ENCODE data around the gene DHRS12.

DHRS12 gene

GRCh38 chr13:51807041-51807440, 3.1 kb upstream of the DHRS12 start:
- no peak for DNase-seq (ENCODE audit: low read depth, low spot score)

DNA sequence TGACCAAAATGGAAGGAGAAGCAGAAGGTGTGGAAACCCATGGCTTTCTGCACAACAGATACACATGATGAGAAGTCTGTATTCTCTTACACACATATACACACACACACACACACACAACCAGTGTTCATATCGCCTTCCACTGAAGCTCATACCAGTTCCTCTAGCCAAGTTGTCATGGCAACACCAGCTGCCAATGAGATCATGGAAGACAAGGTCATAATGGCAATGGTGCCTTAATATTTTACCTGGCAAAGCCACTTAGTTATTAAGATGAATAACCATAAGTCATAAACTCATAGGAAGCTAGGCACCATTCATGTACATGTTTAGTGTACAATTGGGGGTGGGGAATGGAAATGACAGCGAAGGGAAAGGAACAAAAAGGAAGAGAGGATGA, 2.6 kb upstream of the DHRS12 start:
- DNase-seq (ENCODE audit: low read depth, low spot score), result no peak

DNA sequence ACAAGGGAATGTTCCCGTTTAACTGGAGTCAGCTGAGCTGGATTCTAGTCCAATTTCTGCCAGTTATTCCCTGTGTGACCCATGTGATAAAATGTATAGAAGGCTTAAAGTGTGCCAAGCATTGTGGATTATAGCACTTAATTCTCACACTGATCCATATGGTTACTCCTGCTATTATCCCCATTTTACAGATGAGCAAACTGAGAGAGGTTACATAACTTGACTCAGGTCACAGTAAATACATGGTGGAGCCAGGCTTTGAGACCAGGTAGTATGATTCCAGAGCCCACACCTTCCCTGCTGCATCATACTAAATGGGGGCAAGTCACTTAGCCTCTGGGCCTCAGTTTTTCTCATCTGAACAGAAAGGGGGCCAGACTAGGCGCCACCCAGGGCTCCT, 2.0 kb upstream of the DHRS12 start:
- no peak for DNase-seq (ENCODE audit: low read depth, low spot score)

GRCh38 chr13:51805313-51805712, 1.4 kb upstream of the DHRS12 start:
- no peak for DNase-seq (ENCODE audit: low read depth, low spot score)

GRCh38 chr13:51804295-51805172, 571 bp upstream of the DHRS12 start:
- no peak for DNase-seq (ENCODE audit: low read depth, low spot score)

- DNase-seq (ENCODE audit: low read depth, low spot score), result no peak
Observed at GRCh38 chr13:51802631-51803418, 1.1 kb downstream of the DHRS12 start.

GRCh38 chr13:51801631-51802099, 2.3 kb downstream of the DHRS12 start:
- no peak for DNase-seq (ENCODE audit: low read depth, low spot score)

- DNase-seq (ENCODE audit: low read depth, low spot score), result no peak
Observed at GRCh38 chr13:51800486-51800885, 3.5 kb downstream of the DHRS12 start.

DNA sequence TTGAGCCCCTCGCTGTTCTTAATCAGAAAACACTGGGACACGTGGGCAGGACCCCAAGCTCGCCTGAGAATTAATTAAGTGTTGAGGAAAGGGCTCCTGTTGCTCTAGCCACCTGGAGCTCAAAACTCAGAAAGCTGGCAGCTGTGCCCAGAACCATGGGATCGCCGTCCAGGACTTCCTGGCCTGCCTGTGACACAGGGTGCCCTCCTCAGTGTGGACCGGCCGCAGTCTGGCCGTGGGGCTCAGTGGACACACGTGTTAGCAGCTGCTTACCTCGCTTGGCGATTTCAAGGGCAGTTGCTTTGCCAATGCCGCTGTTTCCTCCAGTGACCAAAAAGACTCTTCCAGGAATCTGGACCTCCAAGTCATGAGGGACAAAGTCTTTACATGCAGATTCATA, 4.7 kb downstream of the DHRS12 start:
- DNase-seq (ENCODE audit: low read depth, low spot score), result no peak

GRCh38 chr13:51797664-51798488, 6.1 kb downstream of the DHRS12 start:
- DNase-seq (ENCODE audit: low read depth, low spot score), result no peak

DNA sequence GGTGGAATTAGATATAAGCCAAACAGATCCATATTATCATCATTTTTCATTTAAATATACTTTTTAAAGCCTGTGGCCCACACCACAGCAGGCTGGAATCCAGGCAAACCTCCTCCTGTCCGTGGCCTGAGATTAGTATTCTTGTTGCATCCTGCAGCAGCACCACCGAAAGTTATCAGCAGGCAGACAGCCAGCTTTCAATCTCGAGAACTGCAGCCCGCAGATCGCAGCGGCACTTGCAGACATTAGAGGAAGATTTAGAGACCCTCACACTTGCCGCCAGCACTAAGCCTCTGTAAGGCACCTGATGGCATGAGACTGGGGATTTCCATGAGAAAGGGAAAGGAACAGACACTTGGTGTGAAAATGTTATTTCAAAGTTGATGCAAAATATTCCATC, 7.4 kb downstream of the DHRS12 start:
- DNase-seq (ENCODE audit: low read depth, low spot score), result no peak

GRCh38 chr13:51795419-51795818, 8.5 kb downstream of the DHRS12 start:
- DNase-seq (ENCODE audit: low read depth, low spot score), result no peak

GRCh38 chr13:51794964-51795363, 9.0 kb downstream of the DHRS12 start:
- no peak for DNase-seq (ENCODE audit: low read depth, low spot score)

DNA sequence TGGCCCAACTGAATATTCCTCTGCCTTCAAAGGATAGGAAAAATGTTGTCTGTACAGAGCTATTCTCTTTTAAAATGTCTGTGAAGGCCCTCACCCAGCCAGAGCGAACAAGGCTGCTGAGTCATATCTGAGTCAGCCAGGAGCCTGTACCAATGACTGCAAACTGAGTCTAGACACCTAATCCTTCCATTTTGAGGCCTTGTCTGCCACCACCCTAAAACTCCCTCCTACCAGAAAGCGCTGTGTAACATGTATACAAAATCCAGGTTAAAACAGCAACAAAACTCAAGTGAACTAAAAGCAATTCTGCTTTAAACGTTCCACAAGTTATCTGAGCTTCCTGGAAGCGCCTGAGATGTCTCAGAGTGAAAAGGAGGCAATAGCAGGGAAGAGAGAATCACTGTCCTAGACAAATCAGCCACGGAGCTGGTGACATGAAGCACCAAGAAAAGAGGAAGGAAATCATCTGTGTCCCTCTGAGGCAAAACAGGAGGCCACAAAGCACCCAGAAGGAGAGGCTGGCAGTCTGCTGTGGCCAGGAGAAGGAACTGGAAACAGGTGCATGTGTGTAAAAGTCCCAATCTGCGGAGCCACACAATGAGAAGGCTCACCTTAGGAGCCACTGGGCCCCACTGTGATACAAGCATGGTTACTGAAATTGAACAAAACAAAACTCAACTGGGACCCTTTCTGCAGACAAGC, 10.2 kb downstream of the DHRS12 start:
- DNase-seq (ENCODE audit: low read depth, low spot score), result no peak

DNA sequence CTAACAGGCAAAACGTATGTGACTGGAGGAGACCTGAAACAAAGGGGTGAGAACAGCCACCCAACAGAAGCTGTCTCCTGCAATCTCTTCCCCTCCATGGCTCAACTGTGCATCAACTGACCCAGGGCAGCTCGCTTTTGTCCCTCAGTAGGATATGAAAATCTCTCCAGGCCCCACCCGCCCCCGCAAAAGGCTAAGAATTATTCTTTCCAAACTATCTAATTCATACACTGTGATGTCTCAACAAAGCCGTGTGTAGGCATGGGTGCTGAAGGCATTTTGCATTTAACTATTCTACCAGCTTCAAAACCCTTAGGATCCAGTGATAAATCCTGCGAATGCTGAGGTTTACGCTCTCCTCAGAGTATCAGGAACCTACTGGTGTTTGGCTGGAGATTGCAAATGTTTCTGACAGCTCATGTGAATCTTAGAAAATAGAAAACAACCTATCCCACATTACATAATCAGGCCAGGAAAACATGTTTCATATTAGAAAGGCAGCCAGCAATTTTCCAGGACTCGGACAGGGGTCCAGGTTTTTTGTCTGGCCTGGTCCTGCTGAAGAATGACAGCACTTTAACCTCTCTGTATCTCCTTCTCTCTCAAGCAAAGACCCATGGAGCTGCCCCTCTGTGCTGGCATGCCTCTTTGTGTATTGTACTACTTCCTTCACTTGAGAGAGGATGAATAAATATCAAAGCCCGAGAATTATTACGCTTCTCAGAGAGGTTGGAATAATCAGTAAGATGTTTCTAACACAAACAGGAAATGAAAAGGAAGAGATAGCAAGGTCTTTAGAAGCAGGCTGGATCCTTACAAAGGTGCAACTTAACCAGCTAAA, 17.3 kb downstream of the DHRS12 start:
- DNase-seq (ENCODE audit: low read depth, low spot score), result no peak

DNA sequence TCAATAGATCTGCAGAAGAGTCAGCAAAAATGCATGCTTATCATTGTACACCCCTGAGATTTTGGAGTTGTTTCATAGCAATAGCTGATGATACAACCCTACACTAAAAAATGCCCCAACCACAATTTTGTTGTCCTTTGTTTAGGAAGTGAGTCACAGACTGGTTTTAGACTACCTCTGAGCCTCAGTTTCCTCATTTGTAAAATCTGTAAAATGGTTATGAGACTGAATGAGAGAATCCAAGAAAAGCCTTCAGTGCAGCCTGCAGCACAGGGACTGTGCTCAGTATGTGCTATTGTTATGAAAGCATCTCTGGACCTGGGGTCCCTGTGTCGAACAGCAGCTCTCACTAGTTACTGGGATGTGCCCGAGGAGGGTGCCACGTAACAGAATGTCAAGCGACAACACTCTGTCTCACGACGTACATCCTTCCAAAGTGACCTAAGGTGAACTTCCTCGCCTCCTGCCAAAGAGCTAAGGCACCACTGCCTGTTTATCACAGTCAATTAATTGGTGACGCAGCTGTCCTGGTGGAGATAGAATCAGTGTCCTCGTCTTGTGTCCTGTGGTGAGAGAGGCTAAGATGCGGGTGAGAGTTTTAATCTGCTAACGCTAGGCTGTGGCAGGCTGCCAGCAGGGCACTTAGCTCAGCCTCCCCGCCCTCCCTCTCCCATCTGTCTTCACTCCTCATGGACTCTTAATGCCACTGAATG, 18.1 kb downstream of the DHRS12 start:
- DNase-seq (ENCODE audit: low read depth, low spot score), result no peak

- DNase-seq (ENCODE audit: low read depth, low spot score), result no peak
Observed at GRCh38 chr13:51784097-51784496, 19.9 kb downstream of the DHRS12 start.

DNA sequence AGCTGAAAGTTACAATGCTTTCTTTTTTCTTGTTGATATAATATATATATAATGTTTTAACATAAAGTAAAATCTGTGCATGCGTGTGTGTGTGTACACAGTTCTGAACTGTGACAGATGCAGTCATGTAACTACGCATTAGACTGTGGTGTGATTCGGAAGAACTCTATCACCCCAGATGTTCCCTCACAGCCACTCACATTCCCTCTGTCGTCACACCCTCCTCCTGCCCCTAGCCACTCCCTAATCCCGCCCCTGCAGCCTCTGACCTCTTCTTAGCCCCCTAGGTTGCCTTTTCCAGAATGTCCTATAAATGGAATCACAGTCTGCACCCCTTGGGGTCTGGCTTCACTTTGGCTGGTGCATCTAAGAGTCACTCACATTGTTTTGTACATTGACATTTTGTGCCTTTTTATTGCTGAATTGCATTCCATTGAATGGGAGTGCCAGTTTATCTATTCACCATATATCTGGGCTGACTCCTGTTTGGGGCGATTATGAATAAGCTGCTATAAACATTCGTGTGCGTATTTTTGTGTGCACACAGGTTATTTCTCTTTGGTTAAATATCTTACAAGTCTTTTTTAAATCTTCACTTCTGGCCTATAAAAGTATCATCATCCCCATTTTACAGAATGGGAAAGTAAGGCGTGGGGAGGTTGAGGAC, 20.4 kb downstream of the DHRS12 start:
- no peak for DNase-seq (ENCODE audit: low read depth, low spot score)

DNA sequence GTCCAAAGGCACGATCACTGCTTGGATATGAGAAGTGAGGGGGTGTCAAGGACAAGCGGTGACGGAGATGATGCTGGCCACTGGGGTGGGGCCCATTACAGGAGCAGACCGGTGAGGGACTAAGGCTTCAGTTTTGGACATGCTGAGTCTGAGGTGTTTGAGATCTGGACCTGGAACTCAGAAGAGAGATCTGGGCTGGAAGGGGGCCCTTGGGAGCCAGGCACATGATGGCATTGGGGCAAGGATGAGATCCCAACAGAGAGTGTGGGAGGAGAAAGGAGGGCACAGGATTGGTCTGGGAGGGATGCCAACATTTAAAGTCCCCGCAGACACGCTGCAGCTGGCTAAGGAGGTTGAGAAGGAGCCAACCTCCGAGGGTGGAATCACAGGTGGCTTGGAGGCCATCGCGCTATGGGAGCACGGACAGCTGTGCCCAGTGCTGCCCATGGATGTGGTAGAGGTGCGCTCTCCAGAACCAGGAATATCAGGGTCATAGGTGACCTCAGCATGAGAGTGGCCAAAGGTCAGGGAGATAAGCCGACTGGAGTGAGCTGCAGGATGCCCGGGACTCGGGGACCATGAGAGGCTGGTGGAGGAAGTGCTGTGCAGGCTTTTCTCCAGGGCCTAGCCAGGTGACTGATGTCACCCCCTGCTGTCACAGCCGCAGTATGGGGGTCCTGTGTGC, 21.8 kb downstream of the DHRS12 start:
- DNase-seq (ENCODE audit: low read depth, low spot score), result no peak

Measured in brain pericyte (primary cell).